HG02852 (cell line): Measurements from ENCODE around the gene LRFN5.
"Not testable (repeated sequence)": the region's sequence is repeated elsewhere in the genome, so short reads cannot be mapped to it uniquely, and the experiment has no call there.

Source experiments
- ATAC-seq: cut with Tn5 transposase; IDR thresholded peaks from one replicate; pipeline ENCODE4 v1.9.1; 2021; ENCODE audit warnings: mild to moderate bottlenecking, moderate library complexity; ENCODE audit not compliant: unreplicated experiment

The LRFN5 gene

DNA sequence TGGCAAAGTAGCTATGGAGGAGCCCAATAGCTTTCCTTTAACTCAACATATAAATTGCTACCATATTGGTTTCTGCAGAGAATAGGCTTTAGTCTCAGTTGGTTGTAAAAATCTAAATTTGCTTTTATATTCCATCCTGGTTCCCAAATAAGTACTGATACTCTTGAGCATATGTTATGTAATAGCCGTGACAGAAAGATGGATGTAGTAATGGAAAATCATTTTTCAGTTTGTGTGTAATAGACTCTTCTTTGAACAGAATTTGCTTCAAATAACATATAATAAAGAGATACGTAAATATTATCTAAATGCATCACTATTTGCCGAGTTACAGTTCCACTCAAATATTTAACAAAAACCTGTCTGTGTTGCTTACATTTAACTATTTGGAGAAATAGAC is 271.6 kb downstream of the LRFN5 start:
- no peak for ATAC-seq

DNA sequence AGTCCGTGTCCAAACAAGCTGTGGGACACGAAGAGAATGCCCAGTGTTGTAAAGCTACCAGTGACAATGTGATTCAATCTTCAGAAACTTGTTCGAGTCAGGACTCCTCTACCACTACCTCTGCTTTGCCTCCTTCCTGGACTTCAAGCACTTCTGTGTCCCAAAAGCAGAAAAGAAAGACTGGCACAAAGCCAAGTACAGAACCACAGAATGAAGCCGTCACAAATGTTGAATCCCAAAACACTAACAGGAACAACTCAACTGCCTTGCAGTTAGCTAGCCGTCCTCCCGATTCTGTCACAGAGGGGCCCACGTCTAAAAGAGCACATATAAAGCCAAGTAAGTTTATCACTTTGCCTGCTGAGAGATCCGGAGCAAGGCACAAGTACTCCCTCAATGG is 284.9 kb downstream of the LRFN5 start:
- ATAC-seq: no peak

DNA sequence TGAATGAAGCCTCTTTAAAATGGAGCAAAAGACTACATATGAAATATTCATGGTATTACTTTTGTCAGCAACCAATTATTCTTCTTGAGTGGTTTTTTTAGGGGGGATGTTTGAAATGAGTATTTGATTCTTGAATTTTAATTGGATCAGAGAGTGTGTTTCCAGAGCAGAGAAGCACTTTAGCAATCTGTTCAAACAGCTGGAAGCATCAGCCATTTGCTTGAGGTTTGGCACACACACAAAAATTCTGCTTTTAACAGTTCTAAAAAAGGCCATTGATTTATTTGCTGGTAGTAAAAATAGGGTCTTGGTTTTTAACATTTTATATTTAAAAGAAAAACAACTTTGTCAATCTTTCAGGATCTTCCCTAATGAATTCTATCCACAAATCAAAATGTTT is 292.7 kb downstream of the LRFN5 start:
- ATAC-seq: no peak

DNA sequence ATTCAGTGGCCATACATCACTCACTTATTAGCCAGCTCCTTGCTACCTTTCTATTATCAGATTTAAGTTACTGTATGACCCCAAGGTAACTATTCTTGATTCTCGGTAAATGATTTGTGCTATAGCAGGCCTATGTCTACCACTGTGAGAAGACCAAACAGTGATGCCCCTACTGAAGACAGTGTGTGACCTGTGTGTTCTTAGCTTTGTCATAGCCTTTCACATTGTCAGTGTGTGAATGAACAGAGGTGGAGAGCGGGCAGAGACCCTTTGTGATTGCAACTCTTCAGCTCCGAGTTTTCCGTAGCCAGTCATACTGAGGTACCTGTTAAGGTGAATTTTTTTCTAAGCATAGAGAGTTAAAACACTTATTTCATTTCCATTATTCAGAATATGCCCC is 294.0 kb downstream of the LRFN5 start:
- ATAC-seq: no peak

DNA sequence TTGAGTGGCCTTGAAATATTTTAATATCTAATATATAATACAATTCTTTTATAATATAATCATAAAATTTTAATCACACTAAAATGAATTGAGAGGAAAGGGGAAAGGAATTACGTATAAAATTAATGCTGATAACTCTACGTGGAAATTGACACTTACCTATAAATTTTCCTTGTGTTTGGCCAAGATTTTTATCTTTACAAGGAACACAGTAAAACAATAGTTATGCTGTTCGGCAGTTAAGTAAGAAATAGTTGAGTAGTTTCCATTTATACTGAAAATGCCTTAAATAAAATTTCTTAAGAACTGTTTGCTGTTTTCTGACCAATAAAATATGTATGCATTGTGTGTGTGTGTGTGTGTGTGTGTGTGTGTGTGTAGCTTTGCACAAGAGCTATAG is 294.4 kb downstream of the LRFN5 start:
- ATAC-seq: no peak

DNA sequence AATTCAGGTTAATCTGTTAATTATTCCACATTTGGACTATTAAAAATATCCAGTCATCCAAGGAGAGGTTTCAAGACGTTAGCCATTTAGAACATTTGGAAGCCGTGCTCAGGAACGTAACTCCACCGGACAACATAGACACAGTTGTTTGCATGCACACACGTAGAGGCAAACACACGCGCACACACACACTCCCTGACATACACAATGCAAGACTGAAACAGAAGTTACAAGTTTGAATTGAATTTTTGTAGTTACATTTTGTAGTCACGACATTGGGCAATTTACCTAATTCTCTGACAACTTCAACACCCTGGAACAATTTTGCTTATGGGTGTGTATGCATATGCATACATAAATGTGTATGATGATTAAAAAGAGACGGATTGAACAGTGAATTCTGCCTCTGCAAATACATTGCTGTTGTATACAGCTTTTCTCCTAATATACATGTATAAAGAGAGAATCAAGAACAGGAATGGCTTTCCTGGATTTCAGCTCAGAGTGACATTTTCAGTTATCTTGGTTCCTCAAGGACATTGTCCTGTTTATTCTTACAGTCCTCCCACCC is 298.8 kb downstream of the LRFN5 start:
- no peak for ATAC-seq

DNA sequence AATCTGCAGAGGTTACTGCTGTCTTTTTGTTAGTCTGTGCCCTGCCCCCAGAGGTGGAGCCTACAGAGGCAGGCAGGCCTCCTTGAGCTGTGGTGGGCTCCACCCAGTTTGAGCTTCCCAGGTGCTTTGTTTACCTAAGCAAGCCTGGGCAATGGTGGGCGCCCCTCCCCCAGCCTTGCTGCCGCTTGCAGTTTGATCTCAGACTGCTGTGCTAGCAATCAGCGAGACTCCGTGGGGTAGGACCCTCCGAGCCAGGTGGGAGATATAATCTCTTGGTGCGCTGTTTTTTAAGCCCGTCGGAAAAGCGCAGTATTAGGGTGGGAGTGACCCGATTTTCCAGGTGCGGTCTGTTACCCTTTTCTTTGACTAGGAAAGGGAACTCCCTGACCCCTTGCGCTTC is 304.5 kb downstream of the LRFN5 start:
- not testable (repeated sequence) for ATAC-seq

DNA sequence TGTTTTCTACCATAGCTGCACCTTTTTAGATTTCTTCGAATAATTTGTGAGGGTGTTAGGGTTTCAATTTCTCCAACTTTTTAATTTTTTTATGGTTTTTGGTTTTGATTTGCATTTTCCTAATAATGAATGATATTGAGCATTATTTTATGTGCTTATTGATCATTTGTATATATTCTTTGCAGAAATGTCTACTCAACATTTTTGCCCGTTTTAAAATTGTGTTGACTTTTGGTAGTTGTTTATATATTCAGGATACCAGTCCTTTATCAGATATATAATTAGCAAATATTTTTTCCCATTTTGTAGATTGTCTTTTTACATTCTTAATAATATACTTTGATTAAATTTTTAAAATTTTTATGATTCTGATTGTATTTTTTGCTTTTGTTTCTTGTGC is 306.7 kb downstream of the LRFN5 start:
- no peak for ATAC-seq

DNA sequence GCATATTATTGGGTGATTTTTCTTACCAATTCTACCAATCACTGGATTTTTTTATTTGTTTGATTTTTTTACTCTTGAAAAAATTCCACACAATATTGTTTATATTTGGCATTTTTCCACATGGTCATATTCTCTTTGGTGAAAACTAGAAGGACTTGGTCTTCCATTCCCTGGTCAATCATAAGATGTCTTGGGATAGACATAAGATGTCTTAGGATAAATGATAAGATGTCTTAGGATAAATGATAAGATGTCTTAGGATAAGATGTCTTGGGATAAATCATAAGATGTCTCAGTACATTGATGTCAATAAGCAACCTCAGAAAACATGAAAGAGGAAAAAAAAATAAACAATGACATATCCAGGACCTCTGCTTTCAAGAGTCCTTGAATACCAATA is 309.1 kb downstream of the LRFN5 start:
- ATAC-seq: no peak

DNA sequence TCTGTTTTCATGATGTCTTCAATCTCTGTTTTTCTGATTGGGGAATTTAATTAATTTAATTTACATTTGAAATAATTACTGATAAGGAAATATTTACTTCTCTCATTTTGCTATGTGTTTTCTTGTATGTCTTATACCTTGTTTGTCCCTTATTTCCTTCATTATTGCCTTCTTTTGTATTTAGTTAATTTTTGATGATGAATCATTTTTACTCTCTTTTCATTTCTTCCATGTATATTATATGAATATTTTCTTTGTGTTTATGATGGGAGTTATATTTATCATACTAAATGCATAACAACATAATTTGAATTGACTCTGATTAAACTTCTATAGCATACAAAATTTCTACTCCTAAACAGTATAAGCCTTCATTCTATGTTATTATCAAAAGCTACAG is 309.6 kb downstream of the LRFN5 start:
- no peak for ATAC-seq

DNA sequence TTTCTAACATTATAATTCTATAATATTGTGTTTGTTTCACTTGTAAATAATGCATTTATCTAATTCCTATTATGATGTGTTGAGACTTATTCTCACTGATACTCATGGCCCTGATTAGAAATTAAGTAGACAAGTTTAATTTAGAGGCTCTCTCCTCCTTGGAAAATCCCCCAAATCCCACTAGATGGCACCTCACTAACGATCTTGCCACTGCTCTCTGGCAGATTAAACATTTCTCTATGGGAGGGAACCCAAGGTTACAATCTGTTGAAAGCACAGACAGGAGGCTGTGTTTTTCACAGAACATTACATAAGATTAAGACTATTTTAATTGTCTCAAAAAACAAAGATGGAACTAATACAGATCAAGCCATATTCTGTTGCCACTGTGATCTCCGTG is 318.7 kb downstream of the LRFN5 start:
- no peak for ATAC-seq

DNA sequence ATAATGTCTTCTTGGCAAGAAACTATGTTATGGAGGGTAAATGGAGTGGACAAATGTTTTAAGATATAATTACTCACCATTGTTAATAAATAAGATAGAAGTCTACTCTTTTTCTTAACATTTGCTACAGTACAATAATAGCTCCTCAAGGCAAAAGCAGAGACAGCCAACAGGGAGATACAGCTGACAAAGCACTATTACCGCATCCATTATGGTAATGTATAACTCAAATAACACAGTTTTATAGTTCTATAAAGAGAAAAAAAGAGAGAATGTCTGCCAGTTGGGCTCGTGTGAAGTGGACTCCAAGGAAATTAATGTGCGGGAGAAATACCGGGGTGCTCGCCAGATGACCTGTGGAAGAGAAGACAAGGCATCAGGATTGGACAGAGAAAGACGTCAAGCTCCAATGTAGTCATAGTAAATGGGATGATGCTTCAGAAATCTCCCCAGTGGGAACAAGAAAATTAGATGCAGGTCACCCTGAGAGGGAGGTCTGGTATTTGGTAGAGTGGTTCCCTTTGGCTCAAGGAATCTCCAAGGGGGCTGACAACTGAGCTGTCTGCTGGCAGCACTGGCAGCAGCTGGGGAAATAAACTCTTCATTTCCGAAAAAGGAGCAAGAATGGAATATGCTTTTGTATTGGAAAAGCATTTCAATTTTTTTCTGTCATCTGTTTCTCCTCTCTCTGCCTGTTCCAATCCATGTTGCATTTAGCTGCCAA is 343.9 kb downstream of the LRFN5 start:
- no peak for ATAC-seq
